OCI-LY1 (cell line): ENCODE data around the gene STK4.

Experiments
- CTCF ChIP-seq: fragments of 200-600 bp; sonication (generic), shearing (Covaris generic); IDR thresholded peaks from 2 replicates; pipeline ENCODE4 v1.5.1; 2017; ENCODE audit warnings: mild to moderate bottlenecking, antibody characterized with exemption, low read length, moderate library complexity, mixed read lengths
- EZH2 ChIP-seq: fragments of 200-600 bp; sonication (generic), shearing (Covaris generic); IDR thresholded peaks from 2 replicates; pipeline ENCODE4 v1.8.0; 2017; ENCODE audit warnings: borderline replicate concordance, mixed run types, mild to moderate bottlenecking, antibody characterized with exemption, low read length, moderate library complexity, mixed read lengths

DNA sequence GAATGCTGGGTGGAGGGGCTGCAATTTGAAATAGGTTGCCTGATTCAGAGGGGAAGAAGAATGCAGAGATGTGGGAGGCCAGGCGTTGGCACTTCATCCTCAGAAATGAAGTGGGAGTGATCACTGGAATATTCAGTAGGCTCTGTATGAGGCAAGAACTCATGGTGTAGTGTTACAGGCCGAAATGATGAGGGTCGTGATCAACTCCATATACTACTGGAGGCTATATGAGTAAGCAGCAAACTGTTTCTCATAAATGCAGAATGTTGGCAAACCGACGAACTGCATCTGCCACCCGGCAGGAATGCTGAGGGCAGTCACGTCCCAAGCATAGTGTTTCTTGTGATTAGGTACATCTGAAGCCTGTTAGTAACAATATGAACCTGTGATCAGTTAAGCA lies 121.9 kb downstream of the STK4 start:
- TF ChIP-seq CTCF (no peak), EZH2 (no peak)
